Activated B cell treated with CpG ODN at 0.5 μM for 24 hours (primary cell): ENCODE data around the gene VPS54. TPM values are rescaled to one million over a fixed set of nuclear protein-coding genes. Genes with fewer than 3 reads are reported as not detected.
A peak's percentile ranks its signal among the peaks of the same experiment; 100 is the strongest.

Experiments used
- ATAC-seq: fragments of 200-7000 bp; cut with Tn5 transposase; one replicate; pipeline ENCODE4 v1.10.0; 2021; ENCODE audit warnings: low read depth, mild to moderate bottlenecking, moderate library complexity
- CTCF ChIA-PET: fragments of 350-600 bp; sonication (Branson Sonifier 250); formaldehyde crosslinking; loops from one replicate; lab custom pipeline; 2021; ENCODE audit warnings: antibody characterized with exemption; lab: Charles Lee
- POLR2A ChIA-PET: fragments of 350-600 bp; sonication (Branson Sonifier 250); formaldehyde crosslinking; loops from one replicate; lab custom pipeline; 2021; ENCODE audit warnings: antibody characterized with exemption; lab: Charles Lee
- DNase-seq: peaks from one replicate; pipeline ENCODE4 v3.0.0; 2022
- H3K27ac Mint-ChIP-seq: one replicate; pipeline ENCODE4 v1.8.0; 2020; ENCODE audit warnings: mixed read lengths
- H3K27me3 Mint-ChIP-seq: one replicate; pipeline ENCODE4 v1.8.0; 2021; ENCODE audit warnings: mixed read lengths
- H3K36me3 Mint-ChIP-seq: one replicate; pipeline ENCODE4 v1.8.0; 2021; ENCODE audit warnings: low read depth, mixed read lengths
- H3K4me1 Mint-ChIP-seq: one replicate; pipeline ENCODE4 v1.8.0; 2021; ENCODE audit warnings: mixed read lengths
- H3K4me3 Mint-ChIP-seq: one replicate; pipeline ENCODE4 v1.8.0; 2020; ENCODE audit warnings: mild to moderate bottlenecking, mixed read lengths
- H3K9me3 Mint-ChIP-seq: one replicate; pipeline ENCODE4 v1.8.0; 2020; ENCODE audit warnings: mixed read lengths
- intact Hi-C: fragments of 100-400 bp; cut with micrococcal nuclease; formaldehyde crosslinking; loops from one replicate; pipeline ENCODE4 v1.15.1; 2024
- total RNA-seq: library from RNA; stranded (reverse); gene quantifications from 2 replicates; pipeline ENCODE4 v1.2.3, GENCODE V29; 2022
- TF ChIP-seq, protein P1 (sequence below): fragments of 200-600 bp; IDR thresholded peaks from one replicate; pipeline ENCODE4 v1.8.0; 2022; ENCODE audit warnings: antibody characterized with exemption, mild to moderate bottlenecking

The VPS54 gene
- total RNA-seq, 1 donor from 2014 or later, result 13.1 TPM

- ATAC-seq, result peak; percentile 98
- ChIA-PET POLR2A (interaction anchor here (0.9 kb wide), 1 partner anchor 18 kb away, joined by 4 read pairs; no protein-coding TSS in a partner anchor), CTCF (interaction anchor here (0.7 to 1.5 kb wide), 2 partner anchors 15 to 295 kb away, joined by 3 read pairs; no protein-coding TSS in a partner anchor)
- Mint-ChIP-seq H3K4me3 (peak overlapping the region; percentile 3), H3K36me3 (no peaks in the 10 kb centered on the region), H3K9me3 (peaks cover 2% of the 10 kb centered on the region), H3K27ac (no peak overlapping the region), H3K27me3 (no peaks in the 10 kb centered on the region), H3K4me1 (peaks cover 16% of the 10 kb centered on the region)
- no peak for DNase-seq
- TF ChIP-seq, protein P1, sequence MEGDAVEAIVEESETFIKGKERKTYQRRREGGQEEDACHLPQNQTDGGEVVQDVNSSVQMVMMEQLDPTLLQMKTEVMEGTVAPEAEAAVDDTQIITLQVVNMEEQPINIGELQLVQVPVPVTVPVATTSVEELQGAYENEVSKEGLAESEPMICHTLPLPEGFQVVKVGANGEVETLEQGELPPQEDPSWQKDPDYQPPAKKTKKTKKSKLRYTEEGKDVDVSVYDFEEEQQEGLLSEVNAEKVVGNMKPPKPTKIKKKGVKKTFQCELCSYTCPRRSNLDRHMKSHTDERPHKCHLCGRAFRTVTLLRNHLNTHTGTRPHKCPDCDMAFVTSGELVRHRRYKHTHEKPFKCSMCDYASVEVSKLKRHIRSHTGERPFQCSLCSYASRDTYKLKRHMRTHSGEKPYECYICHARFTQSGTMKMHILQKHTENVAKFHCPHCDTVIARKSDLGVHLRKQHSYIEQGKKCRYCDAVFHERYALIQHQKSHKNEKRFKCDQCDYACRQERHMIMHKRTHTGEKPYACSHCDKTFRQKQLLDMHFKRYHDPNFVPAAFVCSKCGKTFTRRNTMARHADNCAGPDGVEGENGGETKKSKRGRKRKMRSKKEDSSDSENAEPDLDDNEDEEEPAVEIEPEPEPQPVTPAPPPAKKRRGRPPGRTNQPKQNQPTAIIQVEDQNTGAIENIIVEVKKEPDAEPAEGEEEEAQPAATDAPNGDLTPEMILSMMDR, result no peak
- intact Hi-C loops, result no loop called here
These were observed 16.9 kb upstream of the VPS54 start for GRCh38 chr2:64036034-64036705.

DNA sequence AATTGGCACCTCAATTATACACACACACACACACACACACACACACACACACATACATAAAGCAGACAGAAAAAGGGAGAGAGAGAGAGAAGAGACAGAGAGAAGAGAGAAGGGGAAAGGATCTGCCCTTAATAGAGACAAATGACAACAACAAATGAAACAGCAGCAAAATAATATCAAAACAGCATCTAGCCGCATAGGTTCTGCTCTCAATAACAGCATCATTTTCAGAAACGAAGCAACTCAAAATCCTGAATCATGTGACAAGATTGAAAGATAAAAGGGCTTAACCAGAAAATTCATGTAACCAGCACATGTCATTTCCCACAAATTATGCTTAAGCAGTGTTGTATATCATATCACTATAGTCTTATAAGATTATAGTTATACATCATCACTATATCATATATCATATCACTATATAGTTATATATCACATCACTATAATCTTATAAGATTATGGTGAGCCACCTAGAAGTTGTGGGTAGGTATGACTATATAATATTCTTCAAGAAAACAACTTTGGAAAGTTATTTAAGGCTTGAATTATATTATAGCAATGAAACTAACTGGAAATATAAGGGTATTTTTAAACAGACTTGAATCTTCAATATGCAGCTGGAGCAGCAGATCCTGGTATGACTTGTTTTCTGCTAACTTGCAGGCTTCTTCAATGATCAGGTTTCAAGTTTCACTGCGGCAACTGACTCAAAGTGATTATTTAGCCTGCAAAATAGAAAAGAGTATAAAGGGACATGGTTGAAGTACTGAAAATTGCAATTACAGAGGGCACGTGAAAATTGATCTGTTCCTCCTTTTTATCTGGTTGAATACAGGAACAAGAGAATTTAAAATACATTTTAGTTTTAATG lies 16.1 kb upstream of the VPS54 start:
- ChIA-PET POLR2A (no interaction called here), CTCF (interaction anchor here (1.5 kb wide), 1 partner anchor 296 kb away, joined by 3 read pairs; no protein-coding TSS in a partner anchor)
- peaks cover 2% of the 10 kb centered on the region for H3K9me3 Mint-ChIP-seq

GRCh38 chr2:64029116-64029665 lies 10.0 kb upstream of the VPS54 start:
- Mint-ChIP-seq H3K4me3 (no peak overlapping the region), H3K9me3 (no peaks in the 10 kb centered on the region), H3K27ac (no peak overlapping the region), H3K4me1 (no peaks in the 10 kb centered on the region), H3K36me3 (no peaks in the 10 kb centered on the region), H3K27me3 (no peaks in the 10 kb centered on the region)
- ChIA-PET CTCF (no interaction called here), POLR2A (no interaction called here)
- ATAC-seq (no peak), DNase-seq (no peak)
- TF ChIP-seq, protein P1, result no peak
- intact Hi-C loops, result no loop called here

More for the DNA sequence above, 16.1 kb upstream of the VPS54 start:
- TF ChIP-seq, protein P1, result no peak
- DNase-seq (no peak), ATAC-seq (no peak)
- Mint-ChIP-seq H3K4me1 (peaks cover 16% of the 10 kb centered on the region), H3K27ac (no peak overlapping the region), H3K4me3 (no peak overlapping the region), H3K27me3 (no peaks in the 10 kb centered on the region), H3K36me3 (no peaks in the 10 kb centered on the region)
- intact Hi-C loops, result no loop called here

DNA sequence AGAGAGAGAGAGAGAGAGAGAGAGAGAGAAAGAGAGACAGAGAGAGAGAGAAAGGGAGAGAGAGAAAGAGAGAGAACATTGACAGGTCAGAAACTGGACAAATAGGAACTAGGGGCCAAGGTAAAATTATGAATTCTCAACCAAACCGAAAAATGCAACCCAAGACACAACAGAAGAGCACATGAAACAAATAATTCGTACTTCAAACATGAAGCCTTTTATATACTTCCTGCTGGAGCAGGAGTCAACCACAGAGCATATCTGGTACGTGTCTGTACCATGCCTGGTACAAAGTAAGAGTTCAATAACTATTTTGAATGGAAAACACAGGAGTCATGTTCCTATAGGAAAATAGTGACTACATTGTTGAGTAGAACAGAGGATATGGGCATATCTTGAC lies 6.5 kb upstream of the VPS54 start:
- DNase-seq (no peak), ATAC-seq (no peak)
- ChIA-PET CTCF (no interaction called here), POLR2A (no interaction called here)
- peaks cover 3% of the 10 kb centered on the region for H3K4me1 Mint-ChIP-seq
- no peak overlapping the region for H3K4me3 Mint-ChIP-seq
- no peaks in the 10 kb centered on the region for H3K9me3 Mint-ChIP-seq
- no peak overlapping the region for H3K27ac Mint-ChIP-seq
- intact Hi-C loops, result no loop called here
- TF ChIP-seq, protein P1, result no peak
- no peaks in the 10 kb centered on the region for H3K27me3 Mint-ChIP-seq
- no peaks in the 10 kb centered on the region for H3K36me3 Mint-ChIP-seq
